K562 (cell line): Measurements from ENCODE around the gene CERCAM. TPM values are rescaled to one million over a fixed set of nuclear protein-coding genes. Genes with fewer than 3 reads are reported as not detected.

ENCODE experiments used
- microRNA counts: library from miRNA; unstranded; fragments of <30 nt; microRNA quantifications from one replicate; lab custom pipeline; 2016
- microRNA-seq: library from miRNA; unstranded; fragments of <30 nt; microRNA quantifications from one replicate; pipeline ENCODE4, GENCODE V29; 2018; ENCODE audit warnings: borderline microRNAs expressed
- polyA plus RNA-seq, 8 experiments: library from polyadenylated mRNA; depleted of rRNA in 4 of 8; stranded (reverse) in 5 of 8; unstranded in 3 of 8; fragments of >200 nt; fragmentation: Nextera tagmentation in 2 of 8; fragmentation: Illumina TruSeq in 1 of 8; extraction: Ambion mirVana in 2 of 8; extraction: Trizol in 1 of 8; gene quantifications; 2 replicates each; pipeline versions ENCODE4 v1.2.1 to v1.2.3, GENCODE V29; 2011 to 2014; ENCODE audit warnings: inconsistent platforms in 1 of 8, missing spikeins in 1 of 8
- total RNA-seq, 7 experiments: library from RNA; depleted of rRNA in 6 of 7; stranded (reverse); fragments of >200 nt in 6 of 7; fragmentation: Illumina TruSeq in 2 of 7; extraction: Trizol in 2 of 7; gene quantifications; 2 replicates each; pipeline versions ENCODE4 v1.2.1 to v1.2.3, GENCODE V29; 2011 to 2021; ENCODE audit warnings: low replicate concordance in 1 of 7

CERCAM gene
- total and polyA plus RNA-seq, 9 of the 15 experiments (the other 6 are each of a cell fraction or from before 2014, with no cell fraction given) = 0.75 to 24.0 (median 18.0) TPM

MicroRNA genes within 50 kb of the gene (microRNA counts, 767-probe panel; counts per million panel counts)
- not detected for microRNA hsa-miR-219-2-3p (lab: Ali Mortazavi, UCI)

Small RNA genes lying within 50 kb of the gene (microRNA-seq; reads per million reads assigned to microRNA genes)
- gene MIR219B = not detected

Other genes with a start within 250 kb of the CERCAM start
Only the 7 nearest of the 12 such genes appear.
- gene TRUB2, start 98.4 kb upstream of the CERCAM start, total RNA-seq (2014; rRNA removed) = 46.0 and 90.9 TPM in 2 replicates
- gene TRUB2, start 98.4 kb upstream of the CERCAM start, total RNA-seq (2014; rRNA removed; fragmentation: Illumina TruSeq; extraction: Trizol) = 43.0 and 63.0 TPM in 2 replicates
- 72.7 and 74.7 TPM in 2 replicates for gene TRUB2, start 98.4 kb upstream of the CERCAM start, total RNA-seq (2015; rRNA removed; fragmentation: Illumina TruSeq; extraction: Trizol)
- 91.3 and 104 TPM in 2 replicates for gene TRUB2, start 98.4 kb upstream of the CERCAM start, total RNA-seq (2021)
- 64.4 and 79.2 TPM in 2 replicates for gene TRUB2, start 98.4 kb upstream of the CERCAM start, polyA plus RNA-seq (2011; rRNA removed)
- 110 and 117 TPM in 2 replicates for gene TRUB2, start 98.4 kb upstream of the CERCAM start, polyA plus RNA-seq (2014; fragmentation: Illumina TruSeq; extraction: Trizol)
- gene TRUB2, start 98.4 kb upstream of the CERCAM start, polyA plus RNA-seq (2014; fragmentation: Nextera tagmentation; extraction: Ambion mirVana) = 10 to 100 TPM in 1 of 2 experiments, 1 to 10 TPM in 1; 9.3 to 24.2 TPM
- 56.7 and 89.1 TPM in 2 replicates for gene TRUB2, start 98.4 kb upstream of the CERCAM start, polyA plus RNA-seq (2014; rRNA removed)
- 104 and 150 TPM in 2 replicates for gene COQ4, start 98.0 kb upstream of the CERCAM start, total RNA-seq (2014; rRNA removed)
- 44.3 and 48.5 TPM in 2 replicates for gene COQ4, start 98.0 kb upstream of the CERCAM start, total RNA-seq (2014; rRNA removed; fragmentation: Illumina TruSeq; extraction: Trizol)
- 66.2 and 67.2 TPM in 2 replicates for gene COQ4, start 98.0 kb upstream of the CERCAM start, total RNA-seq (2015; rRNA removed; fragmentation: Illumina TruSeq; extraction: Trizol)
- gene COQ4, start 98.0 kb upstream of the CERCAM start, total RNA-seq (2021) = 102 and 107 TPM in 2 replicates
- gene COQ4, start 98.0 kb upstream of the CERCAM start, polyA plus RNA-seq (2011; rRNA removed) = 113 and 117 TPM in 2 replicates
- gene COQ4, start 98.0 kb upstream of the CERCAM start, polyA plus RNA-seq (2014; fragmentation: Illumina TruSeq; extraction: Trizol) = 58.3 and 90.4 TPM in 2 replicates
- gene COQ4, start 98.0 kb upstream of the CERCAM start, polyA plus RNA-seq (2014; fragmentation: Nextera tagmentation; extraction: Ambion mirVana) = 10 to 100 TPM in 1 of 2 experiments, 1 to 10 TPM in 1; 9.1 to 11.3 TPM
- 135 and 140 TPM in 2 replicates for gene COQ4, start 98.0 kb upstream of the CERCAM start, polyA plus RNA-seq (2014; rRNA removed)
- gene SLC27A4, start 80.3 kb upstream of the CERCAM start, total RNA-seq (2014; rRNA removed) = 22.6 and 36.7 TPM in 2 replicates
- gene SLC27A4, start 80.3 kb upstream of the CERCAM start, total RNA-seq (2014; rRNA removed; fragmentation: Illumina TruSeq; extraction: Trizol) = 6.1 and 8.1 TPM in 2 replicates
- 14.0 TPM in 2 replicates for gene SLC27A4, start 80.3 kb upstream of the CERCAM start, total RNA-seq (2015; rRNA removed; fragmentation: Illumina TruSeq; extraction: Trizol)
- gene SLC27A4, start 80.3 kb upstream of the CERCAM start, total RNA-seq (2021) = 31.6 and 35.7 TPM in 2 replicates
- 7.9 and 9.1 TPM in 2 replicates for gene SLC27A4, start 80.3 kb upstream of the CERCAM start, polyA plus RNA-seq (2011; rRNA removed)
- gene SLC27A4, start 80.3 kb upstream of the CERCAM start, polyA plus RNA-seq (2014; fragmentation: Illumina TruSeq; extraction: Trizol) = 16.1 and 22.7 TPM in 2 replicates
- gene SLC27A4, start 80.3 kb upstream of the CERCAM start, polyA plus RNA-seq (2014; fragmentation: Nextera tagmentation; extraction: Ambion mirVana) = under 1 TPM; 0.25 to 0.92 TPM
- 16.0 and 18.1 TPM in 2 replicates for gene SLC27A4, start 80.3 kb upstream of the CERCAM start, polyA plus RNA-seq (2014; rRNA removed)
- 53.3 and 68.0 TPM in 2 replicates for gene URM1, start 49.5 kb upstream of the CERCAM start, total RNA-seq (2014; rRNA removed)
- gene URM1, start 49.5 kb upstream of the CERCAM start, total RNA-seq (2014; rRNA removed; fragmentation: Illumina TruSeq; extraction: Trizol) = 25.4 and 35.7 TPM in 2 replicates
- gene URM1, start 49.5 kb upstream of the CERCAM start, total RNA-seq (2015; rRNA removed; fragmentation: Illumina TruSeq; extraction: Trizol) = 33.7 and 37.3 TPM in 2 replicates
- 82.0 and 83.8 TPM in 2 replicates for gene URM1, start 49.5 kb upstream of the CERCAM start, total RNA-seq (2021)
- gene URM1, start 49.5 kb upstream of the CERCAM start, polyA plus RNA-seq (2011; rRNA removed) = 57.0 and 74.4 TPM in 2 replicates
- gene URM1, start 49.5 kb upstream of the CERCAM start, polyA plus RNA-seq (2014; fragmentation: Illumina TruSeq; extraction: Trizol) = 88.9 and 90.6 TPM in 2 replicates
- gene URM1, start 49.5 kb upstream of the CERCAM start, polyA plus RNA-seq (2014; fragmentation: Nextera tagmentation; extraction: Ambion mirVana) = 10 to 100 TPM; 10.1 to 24.7 TPM
- gene URM1, start 49.5 kb upstream of the CERCAM start, polyA plus RNA-seq (2014; rRNA removed) = 72.1 and 81.3 TPM in 2 replicates
- 73.7 and 76.5 TPM in 2 replicates for gene ODF2, start 35.1 kb downstream of the CERCAM start, total RNA-seq (2014; rRNA removed)
- 54.1 and 56.9 TPM in 2 replicates for gene ODF2, start 35.1 kb downstream of the CERCAM start, total RNA-seq (2014; rRNA removed; fragmentation: Illumina TruSeq; extraction: Trizol)
- 70.1 and 71.3 TPM in 2 replicates for gene ODF2, start 35.1 kb downstream of the CERCAM start, total RNA-seq (2015; rRNA removed; fragmentation: Illumina TruSeq; extraction: Trizol)
- 61.9 and 71.6 TPM in 2 replicates for gene ODF2, start 35.1 kb downstream of the CERCAM start, total RNA-seq (2021)
- gene ODF2, start 35.1 kb downstream of the CERCAM start, polyA plus RNA-seq (2011; rRNA removed) = 23.1 and 33.2 TPM in 2 replicates
- gene ODF2, start 35.1 kb downstream of the CERCAM start, polyA plus RNA-seq (2014; fragmentation: Illumina TruSeq; extraction: Trizol) = 79.3 and 83.2 TPM in 2 replicates
- 10 to 100 TPM; 16.5 to 69.7 TPM for gene ODF2, start 35.1 kb downstream of the CERCAM start, polyA plus RNA-seq (2014; fragmentation: Nextera tagmentation; extraction: Ambion mirVana)
- gene ODF2, start 35.1 kb downstream of the CERCAM start, polyA plus RNA-seq (2014; rRNA removed) = 46.7 and 52.3 TPM in 2 replicates
- 37.6 and 39.2 TPM in 2 replicates for gene GLE1, start 83.9 kb downstream of the CERCAM start, total RNA-seq (2014; rRNA removed)
- 37.7 and 40.7 TPM in 2 replicates for gene GLE1, start 83.9 kb downstream of the CERCAM start, total RNA-seq (2014; rRNA removed; fragmentation: Illumina TruSeq; extraction: Trizol)
- 37.6 and 42.7 TPM in 2 replicates for gene GLE1, start 83.9 kb downstream of the CERCAM start, total RNA-seq (2015; rRNA removed; fragmentation: Illumina TruSeq; extraction: Trizol)
- gene GLE1, start 83.9 kb downstream of the CERCAM start, total RNA-seq (2021) = 35.0 and 37.1 TPM in 2 replicates
- 39.1 and 44.8 TPM in 2 replicates for gene GLE1, start 83.9 kb downstream of the CERCAM start, polyA plus RNA-seq (2011; rRNA removed)
- 38.5 and 41.8 TPM in 2 replicates for gene GLE1, start 83.9 kb downstream of the CERCAM start, polyA plus RNA-seq (2014; fragmentation: Illumina TruSeq; extraction: Trizol)
- 10 to 100 TPM; 15.9 to 19.8 TPM for gene GLE1, start 83.9 kb downstream of the CERCAM start, polyA plus RNA-seq (2014; fragmentation: Nextera tagmentation; extraction: Ambion mirVana)
- 28.8 and 32.5 TPM in 2 replicates for gene GLE1, start 83.9 kb downstream of the CERCAM start, polyA plus RNA-seq (2014; rRNA removed)
- gene SPTAN1, start 131.7 kb downstream of the CERCAM start, total RNA-seq (2014; rRNA removed) = 7.0 and 10.8 TPM in 2 replicates
- 4.5 and 4.7 TPM in 2 replicates for gene SPTAN1, start 131.7 kb downstream of the CERCAM start, total RNA-seq (2014; rRNA removed; fragmentation: Illumina TruSeq; extraction: Trizol)
- 10.4 and 11.5 TPM in 2 replicates for gene SPTAN1, start 131.7 kb downstream of the CERCAM start, total RNA-seq (2015; rRNA removed; fragmentation: Illumina TruSeq; extraction: Trizol)
- gene SPTAN1, start 131.7 kb downstream of the CERCAM start, total RNA-seq (2021) = 13.5 and 13.7 TPM in 2 replicates
- gene SPTAN1, start 131.7 kb downstream of the CERCAM start, polyA plus RNA-seq (2011; rRNA removed) = 8.3 and 16.5 TPM in 2 replicates
- gene SPTAN1, start 131.7 kb downstream of the CERCAM start, polyA plus RNA-seq (2014; fragmentation: Illumina TruSeq; extraction: Trizol) = 6.8 and 8.5 TPM in 2 replicates
- 1 to 10 TPM; 1.5 to 2.1 TPM for gene SPTAN1, start 131.7 kb downstream of the CERCAM start, polyA plus RNA-seq (2014; fragmentation: Nextera tagmentation; extraction: Ambion mirVana)
- 5.0 and 6.0 TPM in 2 replicates for gene SPTAN1, start 131.7 kb downstream of the CERCAM start, polyA plus RNA-seq (2014; rRNA removed)